Lung (tissue), 12 donors: Measurements from ENCODE around the gene XPO4. TPM values are rescaled to one million over a fixed set of nuclear protein-coding genes. Genes with fewer than 3 reads are reported as not detected.

Source experiments
- ATAC-seq: fragments of 200-7000 bp; cut with Tn5 transposase; one replicate; pipeline ENCODE4 v1.9.1; 2020; ENCODE audit warnings: moderate number of reproducible peaks; ENCODE audit not compliant: insufficient read depth, low FRiP score
- DNase-seq, 3 donors: peaks; one replicate each; pipeline ENCODE4 v3.0.0-alpha.2; 2013 to 2017
- H3K27ac ChIP-seq, 2 donors: one replicate each; pipeline ENCODE4 v1.5.1; 2013; ENCODE audit warnings: mild to moderate bottlenecking in 2 of 2, moderate library complexity in 2 of 2, control low read depth in 1 of 2, inconsistent platforms in 1 of 2, low read depth in 1 of 2, low read length in 1 of 2
- H3K27me3 ChIP-seq, 3 donors: one replicate each; pipeline ENCODE4 v1.5.1; 2013; ENCODE audit warnings: low read length in 2 of 3; ENCODE audit not compliant: control insufficient read depth in 3 of 3, insufficient read depth in 3 of 3
- H3K36me3 ChIP-seq, 4 donors: one replicate each; pipeline ENCODE4 v1.5.1; 2013; ENCODE audit warnings: low read length in 4 of 4, mild to moderate bottlenecking in 1 of 4, moderate library complexity in 1 of 4; ENCODE audit not compliant: control insufficient read depth in 4 of 4, insufficient read depth in 4 of 4
- H3K4me1 ChIP-seq, 5 donors: one replicate each; pipeline ENCODE4 v1.5.1; 2013; ENCODE audit warnings: low read length in 5 of 5, mild to moderate bottlenecking in 2 of 5, moderate library complexity in 1 of 5; ENCODE audit not compliant: control insufficient read depth in 5 of 5, insufficient read depth in 5 of 5
- H3K4me3 ChIP-seq: one replicate; pipeline ENCODE4 v1.5.1; 2013; ENCODE audit warnings: mild to moderate bottlenecking, control low read depth, moderate library complexity
- H3K9ac ChIP-seq, 2 donors: one replicate each; pipeline ENCODE4 v1.5.1; 2013; ENCODE audit warnings: low read length in 2 of 2, control low read depth in 1 of 2; ENCODE audit not compliant: insufficient read depth in 1 of 2
- H3K9me3 ChIP-seq, 4 donors: one replicate each; pipeline ENCODE4 v1.5.1; 2013; ENCODE audit warnings: low read length in 3 of 4, mild to moderate bottlenecking in 1 of 4, moderate library complexity in 1 of 4; ENCODE audit not compliant: control insufficient read depth in 4 of 4, insufficient read depth in 3 of 4
- WGBS, 2 donors: extraction: QIAGEN DNeasy Blood & Tissue Kit; methylation state at CpG; one replicate each; pipeline ENCODE4 v1.1.7; 2013; 5-methylcytosine and 5-hydroxymethylcytosine counted together
- polyA plus RNA-seq, 2 donors: library from polyadenylated mRNA; stranded (reverse); fragments of 200-250 nt; gene quantifications; one replicate each; pipeline ENCODE4 v1.2.1, GENCODE V29; 2013
- total RNA-seq, 2 donors: library from RNA; depleted of rRNA in 1 of 2; stranded (reverse); fragments of >200 nt in 1 of 2; gene quantifications; one replicate each; pipeline ENCODE4 v1.2.1, GENCODE V29; 2014 to 2021
- TF ChIP-seq, protein P1 (sequence below): IDR thresholded peaks from 2 replicates; pipeline ENCODE4 v1.5.1; 2012; ENCODE audit warnings: mild to moderate bottlenecking; ENCODE audit errors: control extremely low read depth, extremely low read depth
- donor health status: control.
- donor health status: control.
- donor health status: Bipolar disorder and iron deficiency.
- donor health status: healthy.
- donor health status: DM: yes; HTN: yes; CAD: no.

XPO4 gene
- total and polyA plus RNA-seq, 4 donors, result 3.1 to 25.5 (median 9.9) TPM

DNA sequence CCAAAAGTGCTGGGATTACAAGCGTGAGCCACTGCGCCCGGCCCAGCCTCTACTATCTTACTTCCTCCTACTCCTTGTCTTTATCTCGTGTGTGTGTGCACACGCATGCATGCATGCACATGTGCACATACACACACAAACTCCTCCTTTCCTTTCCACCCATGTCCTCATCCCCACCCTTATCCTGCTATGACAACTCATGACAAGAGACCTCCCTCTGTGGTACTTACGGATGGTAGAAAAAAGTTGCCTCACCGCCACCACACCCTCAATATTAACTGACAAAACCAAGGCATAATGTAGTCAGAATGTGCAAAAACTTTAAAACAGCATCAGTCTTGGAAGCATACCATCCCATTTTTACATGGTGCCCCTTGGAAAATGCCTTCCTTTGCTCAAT, 112.9 kb downstream of the XPO4 start:
- DNase-seq (no peak), ATAC-seq (no peak)
- peaks cover 0 to 3% (median 0%) of the 10 kb centered on the region in 5 donors for H3K4me1 ChIP-seq
- TF ChIP-seq, protein P1, sequence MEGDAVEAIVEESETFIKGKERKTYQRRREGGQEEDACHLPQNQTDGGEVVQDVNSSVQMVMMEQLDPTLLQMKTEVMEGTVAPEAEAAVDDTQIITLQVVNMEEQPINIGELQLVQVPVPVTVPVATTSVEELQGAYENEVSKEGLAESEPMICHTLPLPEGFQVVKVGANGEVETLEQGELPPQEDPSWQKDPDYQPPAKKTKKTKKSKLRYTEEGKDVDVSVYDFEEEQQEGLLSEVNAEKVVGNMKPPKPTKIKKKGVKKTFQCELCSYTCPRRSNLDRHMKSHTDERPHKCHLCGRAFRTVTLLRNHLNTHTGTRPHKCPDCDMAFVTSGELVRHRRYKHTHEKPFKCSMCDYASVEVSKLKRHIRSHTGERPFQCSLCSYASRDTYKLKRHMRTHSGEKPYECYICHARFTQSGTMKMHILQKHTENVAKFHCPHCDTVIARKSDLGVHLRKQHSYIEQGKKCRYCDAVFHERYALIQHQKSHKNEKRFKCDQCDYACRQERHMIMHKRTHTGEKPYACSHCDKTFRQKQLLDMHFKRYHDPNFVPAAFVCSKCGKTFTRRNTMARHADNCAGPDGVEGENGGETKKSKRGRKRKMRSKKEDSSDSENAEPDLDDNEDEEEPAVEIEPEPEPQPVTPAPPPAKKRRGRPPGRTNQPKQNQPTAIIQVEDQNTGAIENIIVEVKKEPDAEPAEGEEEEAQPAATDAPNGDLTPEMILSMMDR, result no peak
- no peaks in the 10 kb centered on the region for H3K9me3 ChIP-seq
- H3K27ac ChIP-seq, result peak overlapping the region in 1 of 2 donors; percentile 40
- H3K9ac ChIP-seq, result no peak overlapping the region
- peaks cover 14 to 24% (median 19%) of the 10 kb centered on the region in 4 donors for H3K36me3 ChIP-seq
- H3K4me3 ChIP-seq, result no peak overlapping the region
- H3K27me3 ChIP-seq, result no peaks in the 10 kb centered on the region
- WGBS, 2 donors, result 95 to 96% methylated on average over 7 of the region's 7 CpGs

DNA sequence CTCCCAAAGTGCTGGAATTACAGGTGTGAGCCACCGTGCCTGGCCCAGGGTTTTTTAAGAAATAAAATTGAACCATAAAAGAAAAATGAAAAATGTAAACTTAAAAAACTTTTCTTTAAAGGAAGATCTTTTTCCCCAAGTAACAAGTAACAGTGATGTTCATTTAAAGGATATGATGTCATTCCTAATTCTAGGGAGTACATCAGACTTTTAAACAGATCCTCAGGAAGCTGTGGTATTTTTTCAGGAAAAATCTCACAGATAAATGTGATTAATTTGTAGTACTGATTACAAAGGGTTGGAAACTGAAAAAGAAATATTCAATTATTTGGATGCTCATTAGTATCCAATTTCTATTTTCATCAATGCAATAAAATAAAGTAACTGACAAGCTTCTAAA, 114.2 kb downstream of the XPO4 start:
- Histone ChIP-seq H3K27me3 (no peaks in the 10 kb centered on the region), H3K9ac (no peak overlapping the region), H3K4me3 (no peak overlapping the region), H3K36me3 (peaks cover 14 to 21% (median 19%) of the 10 kb centered on the region in 4 donors), H3K9me3 (no peaks in the 10 kb centered on the region), H3K27ac (no peak overlapping the region), H3K4me1 (peaks cover 0 to 3% (median 0%) of the 10 kb centered on the region in 5 donors)
- 96 to 98% methylated on average over 1 of the region's 1 CpG for WGBS, 2 donors
- ATAC-seq (no peak), DNase-seq (no peak)
- TF ChIP-seq, protein P1, result no peak

DNA sequence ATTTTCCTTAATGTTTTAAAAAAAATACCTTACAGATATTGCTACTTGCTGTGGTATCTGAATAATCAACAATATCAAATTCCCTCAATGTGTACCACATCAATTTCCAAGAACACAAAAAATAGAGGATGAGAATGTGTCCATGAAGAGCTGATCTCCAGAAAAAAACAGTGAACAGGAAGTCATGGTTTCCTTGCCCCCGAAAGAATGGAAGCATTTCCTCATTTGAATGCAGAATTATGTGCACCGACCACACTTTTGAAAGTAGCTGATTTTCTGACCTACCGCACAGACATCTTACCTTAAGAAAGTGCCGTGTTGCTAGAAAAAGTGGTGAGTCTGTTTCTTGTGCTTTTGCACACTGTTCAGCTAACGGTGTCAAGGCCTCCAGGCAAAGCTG, 115.4 kb downstream of the XPO4 start:
- no peaks in the 10 kb centered on the region for H3K9me3 ChIP-seq
- H3K27ac ChIP-seq, result no peak overlapping the region
- H3K36me3 ChIP-seq, result peaks cover 16 to 25% (median 22%) of the 10 kb centered on the region in 4 donors
- no peak for DNase-seq
- H3K4me1 ChIP-seq, result peaks cover 0 to 3% (median 0%) of the 10 kb centered on the region in 5 donors
- H3K27me3 ChIP-seq, result no peaks in the 10 kb centered on the region
- WGBS, 2 donors, result 66 to 81% methylated on average over 5 of the region's 5 CpGs
- no peak for ATAC-seq
- H3K4me3 ChIP-seq, result no peak overlapping the region
- no peak overlapping the region for H3K9ac ChIP-seq
- TF ChIP-seq, protein P1, result no peak

DNA sequence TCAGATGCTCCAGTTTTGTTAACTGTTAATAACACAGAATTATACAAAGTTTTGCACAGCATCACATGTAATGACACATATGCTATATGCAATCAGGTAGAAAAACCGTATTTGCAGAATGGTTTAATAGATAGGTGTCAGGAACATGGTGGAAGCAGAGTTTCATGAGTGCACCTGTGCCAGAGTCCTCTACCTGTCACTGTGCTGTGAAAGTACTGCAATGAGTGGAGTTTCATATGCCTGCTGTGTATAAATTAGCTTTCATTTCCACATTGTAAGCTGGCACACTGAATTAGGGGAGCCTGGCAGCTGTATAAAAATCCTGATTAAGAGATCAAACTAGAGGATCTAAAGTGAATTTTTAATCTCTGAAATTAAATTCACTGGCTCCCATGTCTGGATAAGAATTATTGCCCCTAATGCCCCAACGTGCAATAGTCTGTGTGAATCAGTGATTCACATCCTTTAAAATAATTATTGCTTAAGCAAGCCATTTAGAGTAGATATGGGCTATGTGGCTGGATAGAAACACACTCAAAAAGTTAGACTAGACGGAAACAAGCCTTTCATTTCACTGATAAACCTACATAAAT, 120.3 kb downstream of the XPO4 start:
- H3K4me1 ChIP-seq, result no peaks in the 10 kb centered on the region
- peaks cover 13 to 25% (median 18%) of the 10 kb centered on the region in 4 donors for H3K36me3 ChIP-seq
- TF ChIP-seq, protein P1, result no peak
- no peak overlapping the region for H3K9ac ChIP-seq
- H3K4me3 ChIP-seq, result no peak overlapping the region
- no peak overlapping the region for H3K27ac ChIP-seq
- H3K9me3 ChIP-seq, result no peaks in the 10 kb centered on the region
- no peak for DNase-seq
- WGBS, 2 donors, result 89 to 90% methylated on average over 3 of the region's 3 CpGs
- H3K27me3 ChIP-seq, result no peaks in the 10 kb centered on the region
- ATAC-seq, result no peak
